IPS DF 6.9 (cell line): ENCODE measurements around the gene ANTXR2.

Experiments used
- DNase-seq: peaks from one replicate; pipeline ENCODE4 v3.0.0-alpha.2; 2013; ENCODE audit warnings: low read depth, low spot score
- H3K27ac ChIP-seq: one replicate; pipeline ENCODE4 v1.5.1; 2013; ENCODE audit warnings: low read length, control low read depth
- H3K27me3 ChIP-seq: 2 replicates; pipeline ENCODE4 v1.6.1; 2013; ENCODE audit warnings: mild to moderate bottlenecking, low read length; ENCODE audit not compliant: control insufficient read depth, insufficient read depth
- H3K36me3 ChIP-seq: 2 replicates; pipeline ENCODE4 v1.6.1; 2013; ENCODE audit warnings: low read length; ENCODE audit not compliant: control insufficient read depth, insufficient read depth
- H3K4me1 ChIP-seq: 2 replicates; pipeline ENCODE4 v1.6.1; 2013; ENCODE audit warnings: low read length; ENCODE audit not compliant: control insufficient read depth, insufficient read depth
- H3K4me3 ChIP-seq: 2 replicates; pipeline ENCODE4 v1.5.1; 2013; ENCODE audit warnings: mild to moderate bottlenecking, low read length
- H3K9me3 ChIP-seq: 2 replicates; pipeline ENCODE4 v1.6.1; 2013; ENCODE audit warnings: low read length, inconsistent platforms; ENCODE audit not compliant: control insufficient read depth, insufficient read depth
- WGBS: extraction: QIAGEN DNeasy Blood & Tissue Kit; methylation state at CpG from one replicate; pipeline ENCODE4 v1.1.7; 2013; ENCODE audit warnings: mixed read lengths, missing lambda C conversion rate; ENCODE audit not compliant: insufficient read length, insufficient coverage; 5-methylcytosine and 5-hydroxymethylcytosine counted together

ANTXR2 gene

GRCh38 chr4:80104927-80105326 is 31.9 kb upstream of the ANTXR2 start:
- Histone ChIP-seq H3K36me3 (no peaks in the 10 kb centered on the region), H3K27ac (no peak overlapping the region), H3K9me3 (no peaks in the 10 kb centered on the region), H3K4me3 (no peak overlapping the region), H3K4me1 (no peaks in the 10 kb centered on the region), H3K27me3 (no peaks in the 10 kb centered on the region)
- no CpG with 5 or more reads among the region's 1 CpG for WGBS
- DNase-seq = no peak

GRCh38 chr4:80103629-80104028 is 30.6 kb upstream of the ANTXR2 start:
- no CpG with 5 or more reads among the region's 2 CpGs for WGBS

GRCh38 chr4:80101792-80102116 is 28.7 kb upstream of the ANTXR2 start:
- H3K36me3 ChIP-seq = no peaks in the 10 kb centered on the region
- H3K27ac ChIP-seq = no peak overlapping the region
- no peaks in the 10 kb centered on the region for H3K9me3 ChIP-seq
- no peaks in the 10 kb centered on the region for H3K4me1 ChIP-seq
- no peak overlapping the region for H3K4me3 ChIP-seq
- no peaks in the 10 kb centered on the region for H3K27me3 ChIP-seq
- DNase-seq = no peak

More at GRCh38 chr4:80103629-80104028, 30.6 kb upstream of the ANTXR2 start:
- Histone ChIP-seq H3K36me3 (no peaks in the 10 kb centered on the region), H3K27ac (no peak overlapping the region), H3K4me1 (no peaks in the 10 kb centered on the region), H3K4me3 (no peak overlapping the region), H3K27me3 (no peaks in the 10 kb centered on the region), H3K9me3 (no peaks in the 10 kb centered on the region)
- DNase-seq = no peak

DNA sequence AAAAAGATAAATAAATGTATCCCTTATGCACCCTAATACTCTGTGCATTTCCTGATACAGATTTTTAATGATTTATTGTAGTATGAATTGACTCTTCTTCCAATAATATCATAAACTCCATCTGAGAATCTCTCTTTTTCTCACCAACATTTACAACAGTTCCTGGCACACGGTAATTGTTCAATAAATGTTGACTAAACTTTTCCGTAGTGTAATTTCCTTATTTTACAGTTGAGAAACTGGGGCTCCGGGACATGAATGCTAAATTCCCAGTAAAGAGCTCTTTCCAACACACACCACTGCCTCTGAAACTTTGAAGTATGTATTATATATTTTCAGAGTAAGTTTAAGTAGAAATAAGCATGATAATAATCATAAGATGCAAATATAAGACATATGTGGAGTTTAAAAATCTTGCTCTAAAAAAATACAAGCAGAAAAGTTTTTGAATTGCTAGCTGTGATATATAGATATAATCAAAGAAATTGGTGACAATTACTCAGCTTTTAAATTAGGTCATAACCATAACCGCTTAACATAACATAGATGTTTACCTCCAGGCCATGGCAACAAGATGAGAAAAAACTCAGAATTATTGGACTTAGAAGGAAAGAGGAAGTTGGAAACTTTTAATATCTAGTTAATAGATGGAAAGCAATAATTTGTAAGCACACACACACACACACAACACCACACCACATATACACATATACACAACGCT is 28.2 kb upstream of the ANTXR2 start:
- Histone ChIP-seq H3K36me3 (no peaks in the 10 kb centered on the region), H3K27ac (no peak overlapping the region), H3K4me1 (no peaks in the 10 kb centered on the region), H3K27me3 (no peaks in the 10 kb centered on the region), H3K4me3 (no peak overlapping the region), H3K9me3 (no peaks in the 10 kb centered on the region)
- no peak for DNase-seq
- 100% methylated on average over 1 of the region's 5 CpGs for WGBS

GRCh38 chr4:80099671-80100070 is 26.6 kb upstream of the ANTXR2 start:
- Histone ChIP-seq H3K27ac (no peak overlapping the region), H3K4me3 (no peak overlapping the region), H3K36me3 (no peaks in the 10 kb centered on the region), H3K4me1 (no peaks in the 10 kb centered on the region), H3K27me3 (no peaks in the 10 kb centered on the region), H3K9me3 (no peaks in the 10 kb centered on the region)
- no peak for DNase-seq
- WGBS = no CpG with 5 or more reads among the region's 1 CpG

DNA sequence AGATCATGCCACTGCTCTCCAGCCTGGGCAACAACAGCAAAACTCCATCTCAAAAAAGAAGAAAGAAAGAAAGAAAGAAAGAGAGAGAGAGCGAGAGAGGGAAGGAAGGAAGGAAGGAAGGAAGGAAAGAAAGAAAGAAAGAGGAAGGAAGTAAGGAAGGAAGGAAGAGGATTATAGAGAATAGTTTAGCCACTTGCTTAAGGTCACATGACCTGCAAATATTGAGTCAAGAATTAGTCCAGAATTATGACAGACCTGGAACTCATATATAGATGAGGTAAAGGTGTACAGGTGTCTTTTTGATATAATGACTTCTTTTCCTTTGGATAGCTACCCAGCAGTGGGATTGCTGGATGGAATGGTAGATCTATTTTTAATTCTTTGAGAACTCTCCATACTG is 25.6 kb upstream of the ANTXR2 start:
- H3K36me3 ChIP-seq = no peaks in the 10 kb centered on the region
- no peaks in the 10 kb centered on the region for H3K27me3 ChIP-seq
- DNase-seq = no peak
- no peaks in the 10 kb centered on the region for H3K4me1 ChIP-seq
- no peak overlapping the region for H3K27ac ChIP-seq
- H3K9me3 ChIP-seq = no peaks in the 10 kb centered on the region
- H3K4me3 ChIP-seq = no peak overlapping the region
- 88% methylated on average over 1 of the region's 1 CpG for WGBS

- WGBS = no CpG with 5 or more reads among the region's 4 CpGs
- DNase-seq = no peak
- no peak overlapping the region for H3K4me3 ChIP-seq
- no peaks in the 10 kb centered on the region for H3K4me1 ChIP-seq
- H3K9me3 ChIP-seq = no peaks in the 10 kb centered on the region
- H3K36me3 ChIP-seq = no peaks in the 10 kb centered on the region
- no peak overlapping the region for H3K27ac ChIP-seq
- H3K27me3 ChIP-seq = no peaks in the 10 kb centered on the region
These were observed 24.6 kb upstream of the ANTXR2 start for GRCh38 chr4:80097400-80098177.

- H3K4me1 ChIP-seq = no peaks in the 10 kb centered on the region
- no peak overlapping the region for H3K4me3 ChIP-seq
- no peaks in the 10 kb centered on the region for H3K9me3 ChIP-seq
- no peaks in the 10 kb centered on the region for H3K36me3 ChIP-seq
- H3K27ac ChIP-seq = no peak overlapping the region
- WGBS = no CpG with 5 or more reads among the region's 4 CpGs
- no peak for DNase-seq
- no peaks in the 10 kb centered on the region for H3K27me3 ChIP-seq
These were observed 23.3 kb upstream of the ANTXR2 start for GRCh38 chr4:80096175-80096850.

- Histone ChIP-seq H3K36me3 (no peaks in the 10 kb centered on the region), H3K27ac (no peak overlapping the region), H3K27me3 (no peaks in the 10 kb centered on the region), H3K4me3 (no peak overlapping the region), H3K9me3 (no peaks in the 10 kb centered on the region), H3K4me1 (no peaks in the 10 kb centered on the region)
- WGBS = no CpG with 5 or more reads among the region's 1 CpG
- DNase-seq = no peak
These were observed 21.2 kb upstream of the ANTXR2 start for GRCh38 chr4:80094191-80094590.

DNA sequence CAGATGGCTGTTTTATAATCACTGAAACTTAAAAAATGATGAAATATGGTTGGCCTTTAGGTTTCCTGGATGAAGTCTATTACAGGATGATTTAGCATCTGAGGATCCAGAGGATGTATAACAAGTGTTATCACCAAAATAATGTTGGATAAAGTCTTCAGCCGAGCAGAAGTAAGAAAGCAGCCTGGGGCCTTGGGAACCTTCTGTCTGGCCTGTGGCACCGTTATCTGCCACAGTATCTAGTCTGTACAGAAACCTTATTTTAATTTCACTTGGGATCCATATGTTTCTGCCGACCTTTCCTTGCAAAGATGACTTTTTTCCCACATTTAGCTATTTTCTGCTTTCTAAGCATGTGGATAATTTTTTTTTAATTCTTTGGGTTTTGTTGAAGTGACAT is 20.5 kb upstream of the ANTXR2 start:
- Histone ChIP-seq H3K4me3 (no peak overlapping the region), H3K9me3 (no peaks in the 10 kb centered on the region), H3K27me3 (no peaks in the 10 kb centered on the region), H3K36me3 (no peaks in the 10 kb centered on the region), H3K4me1 (no peaks in the 10 kb centered on the region), H3K27ac (no peak overlapping the region)
- WGBS = no CpG with 5 or more reads among the region's 3 CpGs
- DNase-seq = no peak
